Kidney (tissue), 22 donors: ENCODE data around the gene CDR2. TPM values are rescaled to one million over a fixed set of nuclear protein-coding genes. Genes with fewer than 3 reads are reported as not detected.

Source experiments
- DNase-seq, 5 donors: peaks; one replicate each; pipeline ENCODE4 v3.0.0-alpha.2; 2013 to 2020
- FAIRE-seq: peaks from 2 replicates; lab custom pipeline; 2012; peaks lifted over from hg19 to GRCh38; lab: Jason Lieb, UNC
- H3K27ac ChIP-seq, 2 donors: one replicate each; pipeline ENCODE4 v1.7.0; 2013; ENCODE audit warnings: low read depth in 2 of 2, low read length in 2 of 2, inconsistent platforms in 1 of 2
- H3K27me3 ChIP-seq: one replicate; pipeline ENCODE4 v1.7.1; 2013; ENCODE audit warnings: low read length, inconsistent platforms; ENCODE audit not compliant: control insufficient read depth, insufficient read depth
- H3K36me3 ChIP-seq, 3 donors: one replicate each; pipeline versions ENCODE4 v1.7.0 to v1.7.1; 2013; ENCODE audit warnings: low read length in 3 of 3, control low read depth in 1 of 3, inconsistent platforms in 1 of 3; ENCODE audit not compliant: insufficient read depth in 3 of 3, control insufficient read depth in 2 of 3
- H3K4me1 ChIP-seq, 3 donors: one replicate each; pipeline versions ENCODE4 v1.7.0 to v1.7.1; 2013; ENCODE audit warnings: low read length in 3 of 3, inconsistent platforms in 1 of 3, low read depth in 1 of 3; ENCODE audit not compliant: control insufficient read depth in 2 of 3, insufficient read depth in 2 of 3
- H3K4me3 ChIP-seq, 3 donors: one replicate each; pipeline versions ENCODE4 v1.7.0 to v1.8.1; 2013; ENCODE audit warnings: low read length in 3 of 3, control low read depth in 1 of 3, inconsistent platforms in 1 of 3
- H3K9ac ChIP-seq, 3 donors: one replicate each; pipeline versions ENCODE4 v1.7.0 to v1.7.1; 2013; ENCODE audit warnings: low read length in 3 of 3, control low read depth in 1 of 3, inconsistent platforms in 1 of 3
- H3K9me3 ChIP-seq, 3 donors: one replicate each; pipeline versions ENCODE4 v1.7.0 to v1.7.1; 2013; ENCODE audit warnings: low read length in 3 of 3, control low read depth in 1 of 3, inconsistent platforms in 1 of 3; ENCODE audit not compliant: control insufficient read depth in 2 of 3, insufficient read depth in 1 of 3
- intact Hi-C: fragments of 100-400 bp; cut with DNase I; formaldehyde crosslinking; loops from one replicate; pipeline ENCODE4 v1.11.1; 2022
- long read RNA-seq, 10 donors: library from polyadenylated mRNA in 1 of 10; unstranded in 1 of 10; transcript quantifications; one replicate each; pipeline ENCODE4 v2.0.0 and lab custom pipeline, GENCODE V29; 2021 to 2026
- polyA plus RNA-seq: library from polyadenylated mRNA; stranded (reverse); fragments of 350-450 nt; fragmentation: Illumina TruSeq; extraction: RNeasy Lipid Tissue Mini Kit (QIAGEN cat#74804); gene quantifications from one replicate; pipeline ENCODE4 v1.2.3, GENCODE V29; 2014; ENCODE audit warnings: low read depth, low replicate concordance; ENCODE audit not compliant: insufficient read depth
- total RNA-seq: library from RNA; stranded (reverse); fragmentation: NEBNext Ultra II Directional; extraction: Animal tissue kit (Norgen Biotek cat#: 25700); gene quantifications from one replicate; pipeline ENCODE4 v1.2.1, GENCODE V29; 2021
- TF ChIP-seq, protein P1 (sequence below): IDR thresholded peaks from 3 replicates; pipeline ENCODE4 v1.5.1; 2012; ENCODE audit warnings: mild to moderate bottlenecking, moderate library complexity, borderline replicate concordance; ENCODE audit not compliant: insufficient read depth; ENCODE audit errors: extremely low read depth
- donor health status: control.
- donor health status: control.
- donor health status: control.
- donor health status: control.
- donor health status: control.
- donor health status: DM: yes; HTN: yes; CAD: no.
- donor health status: Normal renal cell carcinoma (clear cell type).

CDR2 gene
- total RNA-seq (29.6 TPM), polyA plus RNA-seq (14.4 TPM)
- long read RNA-seq, donor 1, transcript CDR2-201 (5 exons, 2,702 nt): major isoform, 5 of 6 reads
- long read RNA-seq, donor 1, partial matches to known transcripts: 0 of 6 reads
- long read RNA-seq, donor 1, other reads (novel, unspliced or antisense): 0 of 6 reads
- long read RNA-seq, donor 2, transcript CDR2-201 (5 exons, 2,702 nt): major isoform, 6 of 6 reads
- long read RNA-seq, donor 2, partial matches to known transcripts: 0 of 6 reads
- long read RNA-seq, donor 2, other reads (novel, unspliced or antisense): 0 of 6 reads
- long read RNA-seq, donor 3, transcript CDR2-201 (5 exons, 2,702 nt): major isoform, 6 of 6 reads
- long read RNA-seq, donor 3, partial matches to known transcripts: 0 of 6 reads
- long read RNA-seq, donor 3, other reads (novel, unspliced or antisense): 0 of 6 reads
- long read RNA-seq, donor 4, partial matches to known transcripts: 0 of 4 reads
- long read RNA-seq, donor 4, other reads (novel, unspliced or antisense): 0 of 4 reads
- long read RNA-seq, donor 5, partial matches to known transcripts: 0 of 1 reads
- long read RNA-seq, donor 5, other reads (novel, unspliced or antisense): 0 of 1 reads
- long read RNA-seq, donor 6: 0 reads
- long read RNA-seq, donor 7, transcript CDR2-201 (5 exons, 2,702 nt): major isoform, 43 of 61 reads
- long read RNA-seq, donor 7, partial matches to known transcripts: 2 of 61 reads
- long read RNA-seq, donor 7, other reads (novel, unspliced or antisense): 15 of 61 reads
- long read RNA-seq, donor 8, partial matches to known transcripts: 0 of 3 reads
- long read RNA-seq, donor 8, other reads (novel, unspliced or antisense): 0 of 3 reads
- long read RNA-seq, donor 9, partial matches to known transcripts: 0 of 2 reads
- long read RNA-seq, donor 9, other reads (novel, unspliced or antisense): 0 of 2 reads
- long read RNA-seq, donor 10, transcript CDR2-201 (5 exons, 2,702 nt): major isoform, 5 of 6 reads
- long read RNA-seq, donor 10, partial matches to known transcripts: 0 of 6 reads
- long read RNA-seq, donor 10, other reads (novel, unspliced or antisense): 0 of 6 reads

- H3K9me3 ChIP-seq: no peaks in the 10 kb centered on the region
- H3K27ac ChIP-seq: peak within 1 kb of the TSS; percentile 81 to 84
- intact Hi-C loops: no loop called here
- H3K27me3 ChIP-seq: no peaks in the 10 kb centered on the region
- TF ChIP-seq, protein P1, sequence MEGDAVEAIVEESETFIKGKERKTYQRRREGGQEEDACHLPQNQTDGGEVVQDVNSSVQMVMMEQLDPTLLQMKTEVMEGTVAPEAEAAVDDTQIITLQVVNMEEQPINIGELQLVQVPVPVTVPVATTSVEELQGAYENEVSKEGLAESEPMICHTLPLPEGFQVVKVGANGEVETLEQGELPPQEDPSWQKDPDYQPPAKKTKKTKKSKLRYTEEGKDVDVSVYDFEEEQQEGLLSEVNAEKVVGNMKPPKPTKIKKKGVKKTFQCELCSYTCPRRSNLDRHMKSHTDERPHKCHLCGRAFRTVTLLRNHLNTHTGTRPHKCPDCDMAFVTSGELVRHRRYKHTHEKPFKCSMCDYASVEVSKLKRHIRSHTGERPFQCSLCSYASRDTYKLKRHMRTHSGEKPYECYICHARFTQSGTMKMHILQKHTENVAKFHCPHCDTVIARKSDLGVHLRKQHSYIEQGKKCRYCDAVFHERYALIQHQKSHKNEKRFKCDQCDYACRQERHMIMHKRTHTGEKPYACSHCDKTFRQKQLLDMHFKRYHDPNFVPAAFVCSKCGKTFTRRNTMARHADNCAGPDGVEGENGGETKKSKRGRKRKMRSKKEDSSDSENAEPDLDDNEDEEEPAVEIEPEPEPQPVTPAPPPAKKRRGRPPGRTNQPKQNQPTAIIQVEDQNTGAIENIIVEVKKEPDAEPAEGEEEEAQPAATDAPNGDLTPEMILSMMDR: no peak
- FAIRE-seq (peak; percentile 71), DNase-seq (peak; percentile 97 to 99 (median 99))
- H3K9ac ChIP-seq: peak within 1 kb of the TSS; percentile 47 to 85 (median 85)
- no peaks in the 10 kb centered on the region for H3K36me3 ChIP-seq
- H3K4me1 ChIP-seq: peaks cover 0 to 29% (median 14%) of the 10 kb centered on the region in 3 donors
- peak within 1 kb of the TSS; percentile 68 to 84 (median 75) for H3K4me3 ChIP-seq
Measured at GRCh38 chr16:22374311-22375116, at the start of gene CDR2. CDR2 (minus strand) TSS chr16:22374619; CDS start chr16:22374309, 310 bp downstream.

GRCh38 chr16:22423716-22424115 is 49.3 kb upstream of the CDR2 start:
- Histone ChIP-seq H3K27ac (no peak overlapping the region), H3K27me3 (no peaks in the 10 kb centered on the region), H3K9ac (no peak overlapping the region), H3K4me3 (peak overlapping the region in 1 of 3 donors; percentile 1), H3K4me1 (peaks cover 0 to 4% (median 0%) of the 10 kb centered on the region in 3 donors), H3K36me3 (peaks cover 3 to 8% (median 8%) of the 10 kb centered on the region in 3 donors), H3K9me3 (peaks cover 0 to 2% (median 0%) of the 10 kb centered on the region in 3 donors)
- TF ChIP-seq, protein P1: no peak
- no peak for DNase-seq
- no peak for FAIRE-seq
- intact Hi-C loops: no loop called here

GRCh38 chr16:22421136-22421535 is 46.7 kb upstream of the CDR2 start:
- TF ChIP-seq, protein P1: no peak
- H3K9ac ChIP-seq: no peak overlapping the region
- no peaks in the 10 kb centered on the region for H3K27me3 ChIP-seq
- DNase-seq (no peak), FAIRE-seq (no peak)
- H3K27ac ChIP-seq: no peak overlapping the region
- H3K36me3 ChIP-seq: peaks cover 3 to 8% (median 8%) of the 10 kb centered on the region in 3 donors
- peaks cover 0 to 2% (median 0%) of the 10 kb centered on the region in 3 donors for H3K9me3 ChIP-seq
- peaks cover 0 to 4% (median 0%) of the 10 kb centered on the region in 3 donors for H3K4me1 ChIP-seq
- H3K4me3 ChIP-seq: no peak overlapping the region
- intact Hi-C loops: no loop called here
